Measurements from ENCODE around the gene CTBP1. TPM values are rescaled to one million over a fixed set of nuclear protein-coding genes. Genes with fewer than 3 reads are reported as not detected.

Gene CTBP1
- total RNA-seq, 1 experiment from 2014 or later: 178 TPM

- in situ Hi-C loops (cut with HindIII; ENCODE audit: low pct_unique_long_range_greater_than_20kb, low sequenced_read_pairs): no loop called here
- no peak for DNase-seq (ENCODE audit: low read depth)
These were observed 84.5 kb downstream of the CTBP1 start for GRCh38 chr4:1164444-1164843.

GRCh38 chr4:1164040-1164439 is 84.9 kb downstream of the CTBP1 start:
- no peak for DNase-seq (ENCODE audit: low read depth)
- in situ Hi-C loops (cut with HindIII; ENCODE audit: low pct_unique_long_range_greater_than_20kb, low sequenced_read_pairs): no loop called here

Other genes starting within 250 kb of the CTBP1 start
- 48.2 and 70.9 TPM in 2 replicates for gene FGFRL1, start 237.5 kb downstream of the CTBP1 start, total RNA-seq (2014; rRNA removed; shearing (Covaris generic); ENCODE audit: low replicate concordance)
- not detected in 2 replicates for gene RNF212, start 135.6 kb downstream of the CTBP1 start, total RNA-seq (2014; rRNA removed; shearing (Covaris generic); ENCODE audit: low replicate concordance)
- gene SPON2, start 76.5 kb downstream of the CTBP1 start, total RNA-seq (2014; rRNA removed; shearing (Covaris generic); ENCODE audit: low replicate concordance): 0.88 TPM in 1 of 2 replicates, not detected in the other
- gene MAEA, start 40.8 kb upstream of the CTBP1 start, total RNA-seq (2014; rRNA removed; shearing (Covaris generic); ENCODE audit: low replicate concordance): 19.1 and 29.2 TPM in 2 replicates
- gene UVSSA, start 98.1 kb upstream of the CTBP1 start, total RNA-seq (2014; rRNA removed; shearing (Covaris generic); ENCODE audit: low replicate concordance): 8.9 and 9.1 TPM in 2 replicates
- gene NKX1-1, start 157.3 kb upstream of the CTBP1 start, total RNA-seq (2014; rRNA removed; shearing (Covaris generic); ENCODE audit: low replicate concordance): not detected in 2 replicates

Data from Caki2 (cell line).